Ecto neural progenitor cell (in vitro differentiated cells): ENCODE results near the gene UBR7.
"Not testable (repeated sequence)": the region's sequence is repeated elsewhere in the genome, so short reads cannot be mapped to it uniquely, and the experiment has no call there.

Source experiments
- DNase-seq: peaks from one replicate; pipeline ENCODE4 v3.0.0-alpha.2; 2018; ENCODE audit warnings: low spot score

The UBR7 gene

GRCh38 chr14:93206793-93207467 lies at the start of gene UBR7, which contains the start of gene GON7:
Gene UBR7, plus strand, starts transcription at chr14:93207256. Its CDS starts 36 bp downstream, at chr14:93207292.
Gene GON7, minus strand, starts transcription at chr14:93207065. Its CDS starts 28 bp downstream, at chr14:93207037.
- peak; percentile 96 for DNase-seq

GRCh38 chr14:93158349-93158748 lies 48.7 kb upstream of the UBR7 start:
- DNase-seq = not testable (repeated sequence)

- not testable (repeated sequence) for DNase-seq
These were observed 47.3 kb upstream of the UBR7 start for GRCh38 chr14:93159625-93160352.

GRCh38 chr14:93160353-93160801 lies 46.7 kb upstream of the UBR7 start:
- no peak for DNase-seq

- no peak for DNase-seq
These were observed 45.6 kb upstream of the UBR7 start for GRCh38 chr14:93161411-93161940.

- no peak for DNase-seq
These were observed 43.5 kb upstream of the UBR7 start for GRCh38 chr14:93163564-93163963.

GRCh38 chr14:93165271-93166265 lies 41.5 kb upstream of the UBR7 start:
- not testable (repeated sequence) for DNase-seq

GRCh38 chr14:93168610-93169009 lies 38.4 kb upstream of the UBR7 start:
- not testable (repeated sequence) for DNase-seq

- DNase-seq = not testable (repeated sequence)
These were observed 37.4 kb upstream of the UBR7 start for GRCh38 chr14:93169619-93170018.

- DNase-seq = not testable (repeated sequence)
These were observed 36.9 kb upstream of the UBR7 start for GRCh38 chr14:93170141-93170540.

GRCh38 chr14:93171376-93171775 lies 35.7 kb upstream of the UBR7 start:
- no peak for DNase-seq

- DNase-seq = no peak
These were observed 33.1 kb upstream of the UBR7 start for GRCh38 chr14:93173943-93174395.

GRCh38 chr14:93174731-93175130 lies 32.3 kb upstream of the UBR7 start:
- DNase-seq = not testable (repeated sequence)

- DNase-seq = no peak
These were observed 31.6 kb upstream of the UBR7 start for GRCh38 chr14:93175492-93175891.

GRCh38 chr14:93183596-93184317 lies 23.3 kb upstream of the UBR7 start:
- DNase-seq = no peak

- DNase-seq = peak; percentile 94
These were observed 22.4 kb upstream of the UBR7 start, which contains the start of the genes LYSET and MOAP1 for GRCh38 chr14:93184391-93185348. Gene LYSET, plus strand, starts transcription at chr14:93185317. Its CDS starts 89 bp downstream, at chr14:93185406. Gene MOAP1, minus strand, starts transcription at chr14:93184897. Its CDS starts 655 bp downstream, at chr14:93184242.

- DNase-seq = no peak
These were observed 21.7 kb upstream of the UBR7 start for GRCh38 chr14:93185349-93185720.

GRCh38 chr14:93186466-93186865 lies 20.6 kb upstream of the UBR7 start:
- DNase-seq = no peak

- no peak for DNase-seq
These were observed 20.1 kb upstream of the UBR7 start for GRCh38 chr14:93186956-93187355.
